A549 (cell line): ENCODE data around the gene PRRX2. TPM values are rescaled to one million over a fixed set of nuclear protein-coding genes. Genes with fewer than 3 reads are reported as not detected.

ENCODE experiments used
- ATAC-seq, 2 experiments: fragments of 200-7000 bp in 1 of 2; fragments of >200 bp in 1 of 2; cut with Nextera tagmentation in 1 of 2; cut with Tn5 transposase in 1 of 2; 3 replicates each; pipeline versions ENCODE4 v1.8.0 to v1.9.1; 2018 to 2020; ENCODE audit warnings: mild to moderate bottlenecking in 1 of 2, moderate library complexity in 1 of 2
- CTCF ChIA-PET: fragments of 300-600 bp; sonication (Branson Sonifier 250); formaldehyde crosslinking; extraction: SDS; loops from one replicate; lab custom pipeline; 2021; ENCODE audit warnings: antibody characterized with exemption, inconsistent platforms; lab: Yijun Ruan, JAX
- POLR2A ChIA-PET: fragments of 350-600 bp; formaldehyde crosslinking; extraction: SDS; loops from one replicate; lab custom pipeline; 2021; ENCODE audit warnings: antibody characterized with exemption, inconsistent platforms; lab: Yijun Ruan, JAX
- DNase-seq, 2 experiments: peaks; one replicate each; pipeline versions ENCODE4 v3.0.0 to v3.0.0-alpha.2; 2011 to 2016; ENCODE audit warnings: low read depth in 1 of 2, low spot score in 1 of 2
- FAIRE-seq: peaks from 2 replicates; lab custom pipeline; 2011; peaks lifted over from hg19 to GRCh38; lab: Jason Lieb, UNC
- H3K27ac ChIP-seq, 2 experiments: fragments of >200 bp; sonication (Bioruptor Twin); formaldehyde crosslinking; 3 replicates each; pipeline ENCODE4 v1.5.1; 2016 to 2017
- H3K4me1 ChIP-seq: fragments of >200 bp; sonication (Bioruptor Twin); formaldehyde crosslinking; 3 replicates; pipeline ENCODE4 v1.6.1; 2016
- H3K4me2 ChIP-seq: fragments of >200 bp; sonication (Bioruptor Twin); formaldehyde crosslinking; 3 replicates; pipeline ENCODE4 v1.6.1; 2016
- H3K4me3 ChIP-seq: fragments of >200 bp; sonication (Bioruptor Twin); formaldehyde crosslinking; 3 replicates; pipeline ENCODE4 v1.5.1; 2016
- H3K9me3 ChIP-seq: fragments of >200 bp; sonication (Bioruptor Twin); formaldehyde crosslinking; 3 replicates; pipeline ENCODE4 v1.6.1; 2016
- CBX8 ChIP-seq: fragments of 200-600 bp; sonication (generic); IDR thresholded peaks from 2 replicates; pipeline ENCODE4 v1.6.1; 2016
- CHD4 ChIP-seq: fragments of 200-600 bp; sonication (generic); IDR thresholded peaks from 2 replicates; pipeline ENCODE4 v1.6.1; 2016; ENCODE audit warnings: antibody characterized with exemption, mild to moderate bottlenecking, borderline replicate concordance
- CTCF ChIP-seq: fragments of >200 bp; sonication (Bioruptor Twin); formaldehyde crosslinking; IDR thresholded peaks from 3 replicates; pipeline ENCODE4 v1.5.1; 2016
- EHF ChIP-seq: fragments of 250-450 bp; sonication (Bioruptor Pico); IDR thresholded peaks from 2 replicates; pipeline ENCODE4 v1.5.0; 2020; ENCODE audit warnings: mild to moderate bottlenecking
- ESRRA ChIP-seq: fragments of 150-350 bp; IDR thresholded peaks from 2 replicates; pipeline ENCODE4 v1.6.1; 2014; ENCODE audit warnings: mild to moderate bottlenecking, low read length, borderline replicate concordance
- GATA3 ChIP-seq: IDR thresholded peaks from 2 replicates; pipeline ENCODE4 v1.6.1; 2012; ENCODE audit warnings: borderline replicate concordance
- HOXB5 ChIP-seq: fragments of 250-450 bp; sonication (Bioruptor Pico); IDR thresholded peaks from 2 replicates; pipeline ENCODE4 v1.5.0; 2020; ENCODE audit warnings: mild to moderate bottlenecking, moderate library complexity
- JUNB ChIP-seq: fragments of >200 bp; sonication (Bioruptor Twin); formaldehyde crosslinking; IDR thresholded peaks from 2 replicates; pipeline ENCODE4 v1.6.1; 2016
- KDM5A ChIP-seq: fragments of 200-600 bp; sonication (generic); IDR thresholded peaks from 2 replicates; pipeline ENCODE4 v1.6.1; 2016; ENCODE audit warnings: antibody characterized with exemption, mild to moderate bottlenecking
- NPAS2 ChIP-seq: fragments of 250-450 bp; sonication (Bioruptor Pico); IDR thresholded peaks from 2 replicates; pipeline ENCODE4 v1.8.0; 2022; ENCODE audit warnings: mild to moderate bottlenecking, moderate library complexity, borderline replicate concordance
- PHF8 ChIP-seq: fragments of 200-600 bp; sonication (generic); IDR thresholded peaks from 2 replicates; pipeline ENCODE4 v1.6.1; 2016; ENCODE audit warnings: low read depth, mild to moderate bottlenecking, antibody characterized with exemption, moderate library complexity, borderline replicate concordance
- POLR2A ChIP-seq: IDR thresholded peaks from 2 replicates; pipeline ENCODE4 v1.6.1; 2012; ENCODE audit warnings: mild to moderate bottlenecking, low read length
- POLR2AphosphoS2 ChIP-seq: conservative IDR thresholded peaks from 2 replicates; pipeline ENCODE4 v1.6.1; 2012; ENCODE audit warnings: low read length, improper control_type of control experiment, inconsistent platforms
- RAD21 ChIP-seq, 2 experiments: fragments of >200 bp in 1 of 2; sonication (Bioruptor Twin) in 1 of 2; formaldehyde crosslinking in 1 of 2; IDR thresholded peaks in 1 of 2; conservative IDR thresholded peaks in 1 of 2; 2 replicates in 1 of 2; 3 replicates in 1 of 2; pipeline ENCODE4 v1.6.1; 2012 to 2018; ENCODE audit warnings: inconsistent platforms in 1 of 2
- RARB ChIP-seq: fragments of 250-450 bp; sonication (Bioruptor Pico); IDR thresholded peaks from 2 replicates; pipeline ENCODE4 v1.8.0; 2021; ENCODE audit warnings: mild to moderate bottlenecking, moderate library complexity
- RCOR1 ChIP-seq: fragments of 150-350 bp; IDR thresholded peaks from 2 replicates; pipeline ENCODE4 v1.6.1; 2014; ENCODE audit warnings: antibody characterized with exemption, low read length, low read depth
- REST ChIP-seq: fragments of 200-600 bp; sonication (generic); IDR thresholded peaks from 2 replicates; pipeline ENCODE4 v1.6.1; 2016; ENCODE audit warnings: antibody characterized with exemption, mild to moderate bottlenecking, moderate library complexity
- TFCP2L1 ChIP-seq: fragments of 250-450 bp; sonication (Bioruptor Pico); IDR thresholded peaks from 2 replicates; pipeline ENCODE4 v1.5.0; 2021; ENCODE audit warnings: mild to moderate bottlenecking
- ZC3H11A ChIP-seq: fragments of 450-650 bp; IDR thresholded peaks from 2 replicates; pipeline ENCODE4 v1.6.1; 2014; ENCODE audit warnings: antibody characterized with exemption, mild to moderate bottlenecking
- ZFP36 ChIP-seq: fragments of 450-650 bp; IDR thresholded peaks from 2 replicates; pipeline ENCODE4 v1.6.1; 2014; ENCODE audit warnings: borderline replicate concordance; ENCODE audit not compliant: partially characterized antibody
- ZSCAN20 ChIP-seq: fragments of 250-450 bp; sonication (Bioruptor Pico); IDR thresholded peaks from 2 replicates; pipeline ENCODE4 v1.8.0; 2022; ENCODE audit warnings: mild to moderate bottlenecking, moderate library complexity
- WGBS: methylation state at CpG from one replicate; pipeline ENCODE4 v1.1.6; 2017; ENCODE audit errors: missing lambda C conversion rate; 5-methylcytosine and 5-hydroxymethylcytosine counted together
- polyA plus RNA-seq, 4 experiments: library from polyadenylated mRNA; depleted of rRNA in 3 of 4; stranded (reverse); fragments of >200 nt; fragmentation: RNase III in 1 of 4; extraction: RNeasy Plus Mini Kit Qiagen cat#74134 plus additional on column Dnase treatment in 1 of 4; gene quantifications; 2 replicates in 3 of 4; 3 replicates in 1 of 4; pipeline ENCODE4 v1.2.3, GENCODE V29; 2011 to 2017

The PRRX2 gene
- polyA plus RNA-seq, 2 of the 4 experiments (the other 2 are of a cell fraction), result 0.90 to 2.7 TPM

GRCh38 chr9:129719135-129719534, 53.7 kb downstream of the PRRX2 start:
- 87% methylated on average over 32 of the region's 38 CpGs for WGBS
- Histone ChIP-seq H3K4me1 (no peaks in the 10 kb centered on the region), H3K4me2 (no peak overlapping the region), H3K9me3 (no peaks in the 10 kb centered on the region), H3K4me3 (no peak overlapping the region), H3K27ac (no peak overlapping the region)
- DNase-seq (no peak), ATAC-seq (no peak), FAIRE-seq (no peak)
- ChIA-PET CTCF (interaction anchor here (1.5 to 30.2 kb wide), 5 partner anchors 8 to 73 kb away, joined by 3 to 1179 read pairs (median 22); no protein-coding TSS in a partner anchor), POLR2A (no interaction called here)
- TF ChIP-seq NPAS2, result no peak
- no peak for TF ChIP-seq POLR2AphosphoS2
- no peak for TF ChIP-seq JUNB
- no peak for TF ChIP-seq RARB
- no peak for TF ChIP-seq ESRRA
- no peak for TF ChIP-seq REST
- no peak for TF ChIP-seq HOXB5 (CRISPR knock-in tag)
- TF ChIP-seq TFCP2L1 (CRISPR knock-in tag), result no peak
- no peak for TF ChIP-seq CTCF
- no peak for TF ChIP-seq KDM5A
- TF ChIP-seq EHF (CRISPR knock-in tag), result no peak
- TF ChIP-seq GATA3, result no peak
- TF ChIP-seq ZSCAN20 (CRISPR knock-in tag), result no peak

- Histone ChIP-seq H3K9me3 (no peaks in the 10 kb centered on the region), H3K4me3 (no peak overlapping the region), H3K4me2 (no peak overlapping the region), H3K27ac (no peak overlapping the region), H3K4me1 (no peaks in the 10 kb centered on the region)
- ChIA-PET CTCF (interaction anchor here (1.0 to 30.2 kb wide), 14 partner anchors 8 to 589 kb away, joined by 3 to 1179 read pairs (median 4); partner anchors contain the start of gene ASB6), POLR2A (no interaction called here)
- ATAC-seq, result peak; percentile 67 to 80
- no peak for FAIRE-seq
- TF ChIP-seq ZSCAN20 (CRISPR knock-in tag), result no peak
- 0 out of 2 replicates have a peak, but pooled peaks have one; percentile 7 for TF ChIP-seq ZC3H11A
- no peak for TF ChIP-seq POLR2AphosphoS2
- TF ChIP-seq PHF8, result no peak
- no peak for TF ChIP-seq CBX8
- no peak for TF ChIP-seq CHD4
- no peak for TF ChIP-seq POLR2A
- TF ChIP-seq RCOR1, result no peak
- TF ChIP-seq RAD21 (conservative IDR thresholded peaks at IDR 0.05 in 1 of 2, IDR thresholded peaks at IDR 0.05 in 1 of 2), result peak in 1 of 2 experiments; percentile 17; a peak in 1 of 5 replicates
- no peak for TF ChIP-seq TFCP2L1 (CRISPR knock-in tag)
- no peak for TF ChIP-seq ZFP36
- WGBS, result 82% methylated on average over 20 of the region's 31 CpGs
- DNase-seq, result peak; percentile 36 to 55
Measured at GRCh38 chr9:129720181-129720864, 54.9 kb downstream of the PRRX2 start.
